ENCODE results near the gene WNT3. TPM values are rescaled to one million over a fixed set of nuclear protein-coding genes. Genes with fewer than 3 reads are reported as not detected.

Gene WNT3
- total RNA-seq, 1 donor: 0.63 TPM

GRCh38 chr17:46815474-46816353 is 2.8 kb downstream of the WNT3 start:
- H3K4me3 ChIP-seq (ENCODE audit: low read depth, low read length): no peak overlapping the region
- no peak for DNase-seq (ENCODE audit: low read depth)
- no peak for TF ChIP-seq CTCF (IDR thresholded peaks at IDR 0.05; ENCODE audit: insufficient read depth, low read length)

GRCh38 chr17:46814446-46814845 is 4.0 kb downstream of the WNT3 start:
- H3K4me3 ChIP-seq (ENCODE audit: low read depth, low read length): no peak overlapping the region
- TF ChIP-seq CTCF (IDR thresholded peaks at IDR 0.05; ENCODE audit: insufficient read depth, low read length): no peak

GRCh38 chr17:46813920-46814319 is 4.6 kb downstream of the WNT3 start:
- DNase-seq (ENCODE audit: low read depth): no peak
- no peak for TF ChIP-seq CTCF (IDR thresholded peaks at IDR 0.05; ENCODE audit: insufficient read depth, low read length)
- no peak overlapping the region for H3K4me3 ChIP-seq (ENCODE audit: low read depth, low read length)

More at GRCh38 chr17:46814446-46814845, 4.0 kb downstream of the WNT3 start:
- no peak for DNase-seq (ENCODE audit: low read depth)

GRCh38 chr17:46812624-46813318 is 5.7 kb downstream of the WNT3 start:
- no peak for TF ChIP-seq CTCF (IDR thresholded peaks at IDR 0.05; ENCODE audit: insufficient read depth, low read length)
- DNase-seq (ENCODE audit: low read depth): no peak
- H3K4me3 ChIP-seq (ENCODE audit: low read depth, low read length): no peak overlapping the region

GRCh38 chr17:46811978-46812583 is 6.4 kb downstream of the WNT3 start:
- TF ChIP-seq CTCF (IDR thresholded peaks at IDR 0.05; ENCODE audit: insufficient read depth, low read length): no peak
- DNase-seq (ENCODE audit: low read depth): peak; percentile 43
- H3K4me3 ChIP-seq (ENCODE audit: low read depth, low read length): no peak overlapping the region

GRCh38 chr17:46810837-46811236 is 7.7 kb downstream of the WNT3 start:
- no peak for TF ChIP-seq CTCF (IDR thresholded peaks at IDR 0.05; ENCODE audit: insufficient read depth, low read length)
- no peak for DNase-seq (ENCODE audit: low read depth)
- H3K4me3 ChIP-seq (ENCODE audit: low read depth, low read length): no peak overlapping the region
